Mucosa of gallbladder (tissue), 1 donor: ENCODE measurements around the gene MGST2. TPM values are rescaled to one million over a fixed set of nuclear protein-coding genes. Genes with fewer than 3 reads are reported as not detected.
"Not testable (repeated sequence)": the region's sequence is repeated elsewhere in the genome, so short reads cannot be mapped to it uniquely, and the experiment has no call there.

Experiments used
- DNase-seq: peaks from one replicate; pipeline ENCODE4 v3.0.0-alpha.2; 2020; ENCODE audit warnings: low spot score
- total RNA-seq: library from RNA; stranded (reverse); gene quantifications from one replicate; pipeline ENCODE4 v1.2.1, GENCODE V29; 2021
- donor health status: DM: no; HTN: no; CAD: no.

Gene MGST2
- 194 TPM for total RNA-seq

DNA sequence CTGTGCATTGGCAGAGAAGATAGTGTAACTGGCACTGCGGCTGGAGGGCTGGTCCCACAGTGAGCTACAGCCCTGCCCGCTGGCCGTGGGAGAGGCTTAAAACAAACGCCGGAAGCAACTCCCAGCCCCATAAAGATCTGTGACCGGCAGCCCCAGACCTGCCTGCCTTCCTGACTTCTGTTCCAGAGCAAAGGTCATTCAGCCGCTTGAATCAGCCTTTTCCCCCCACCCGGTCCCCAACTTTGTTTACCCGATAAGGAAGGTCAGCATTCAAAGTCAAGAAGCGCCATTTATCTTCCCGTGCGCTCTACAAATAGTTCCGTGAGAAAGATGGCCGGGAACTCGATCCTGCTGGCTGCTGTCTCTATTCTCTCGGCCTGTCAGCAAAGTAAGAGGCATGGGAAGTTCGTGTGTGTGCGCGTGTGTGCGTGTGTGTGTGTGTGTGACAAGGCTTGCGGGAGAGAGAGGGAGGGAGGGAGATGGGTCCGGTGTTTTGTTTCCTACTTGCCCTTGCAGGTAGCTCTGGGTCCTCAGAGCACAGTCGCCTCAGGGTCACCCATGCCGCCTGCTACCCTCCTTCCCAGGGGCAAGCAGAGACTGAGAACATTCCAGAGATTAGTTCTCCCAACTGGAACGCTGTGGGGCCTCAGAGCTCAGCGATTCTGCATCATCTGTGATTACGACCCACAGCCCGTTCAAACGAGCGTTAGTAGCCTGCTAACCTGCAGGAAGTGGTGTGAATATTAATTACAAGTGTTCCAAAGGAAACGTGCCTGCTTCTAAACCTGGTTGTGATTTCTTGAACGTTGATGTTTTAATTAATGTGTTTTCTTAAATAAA lies at the start of gene MGST2:
TSS of gene MGST2 (plus strand) at position 130 of the 840 bp plus-strand sequence. CDS start at position 331, 201 bp downstream.
- DNase-seq, result peak; percentile 89

GRCh38 chr4:139617702-139618490 lies 47.7 kb upstream of the MGST2 start:
- no peak for DNase-seq

DNA sequence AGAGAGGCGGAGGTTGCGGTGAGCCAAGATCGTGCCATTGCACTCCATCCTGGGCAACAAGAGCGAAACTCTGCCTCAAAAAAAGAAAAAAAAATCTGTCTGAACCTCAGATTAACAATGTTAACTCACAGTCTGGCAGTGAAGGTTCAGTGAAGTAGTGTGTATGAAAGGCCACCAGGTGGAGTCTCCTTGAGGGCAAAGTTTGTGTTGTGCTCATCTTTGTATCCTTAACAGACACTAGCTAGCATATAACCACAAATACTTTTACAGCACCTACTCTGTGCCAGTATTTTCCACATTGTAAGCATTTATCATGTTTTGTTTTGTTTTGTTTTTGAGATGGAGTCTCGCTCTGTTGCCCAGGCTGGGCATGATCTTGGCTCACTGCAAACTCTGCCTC lies 46.0 kb upstream of the MGST2 start:
- no peak for DNase-seq

DNA sequence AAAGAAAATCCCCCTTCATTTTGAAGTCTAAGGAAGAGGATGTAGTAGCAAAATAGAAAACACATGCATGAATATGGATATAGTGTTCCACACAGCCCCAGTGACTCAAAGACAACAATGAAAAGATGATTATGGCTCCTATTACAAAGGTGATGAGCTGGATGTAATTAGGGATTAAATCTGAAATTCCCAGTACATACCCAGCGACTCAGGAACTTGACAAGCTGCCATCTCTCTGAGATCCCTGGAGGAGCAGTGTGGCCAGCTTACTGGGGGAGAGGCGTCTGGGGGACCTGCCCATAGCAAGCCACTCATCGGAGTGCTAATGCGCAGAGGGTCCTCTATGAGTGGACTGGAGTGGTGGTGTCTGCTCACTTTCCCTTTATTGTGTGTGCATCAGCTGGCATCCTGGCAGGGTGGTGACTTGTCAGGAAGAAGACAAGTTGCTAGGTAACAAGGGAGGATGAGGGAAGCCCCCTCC lies 42.7 kb upstream of the MGST2 start:
- no peak for DNase-seq

- DNase-seq, result no peak
Measured at GRCh38 chr4:139624441-139625092, 41.1 kb upstream of the MGST2 start.

- DNase-seq, result no peak
Measured at GRCh38 chr4:139625093-139625455, 40.5 kb upstream of the MGST2 start.

DNA sequence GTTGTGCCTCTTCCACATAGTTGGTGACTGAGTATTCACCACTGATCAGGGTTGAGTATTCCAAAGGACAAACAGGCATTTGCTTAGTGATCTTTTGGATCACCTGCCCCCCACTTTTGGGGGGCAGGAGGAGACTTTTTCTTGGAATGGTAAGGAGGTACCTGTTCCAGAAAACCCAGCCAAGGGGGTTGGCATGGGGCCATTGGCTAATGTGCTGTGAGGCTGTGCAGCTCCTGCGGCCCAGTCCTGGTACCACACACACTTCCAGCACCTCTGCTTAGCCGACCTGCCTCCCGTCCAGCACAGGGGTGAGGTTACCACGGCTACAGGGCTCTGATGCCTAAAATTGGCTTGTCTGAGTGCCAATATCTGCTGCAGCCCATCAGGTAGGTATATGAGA lies 40.1 kb upstream of the MGST2 start:
- DNase-seq, result no peak

DNA sequence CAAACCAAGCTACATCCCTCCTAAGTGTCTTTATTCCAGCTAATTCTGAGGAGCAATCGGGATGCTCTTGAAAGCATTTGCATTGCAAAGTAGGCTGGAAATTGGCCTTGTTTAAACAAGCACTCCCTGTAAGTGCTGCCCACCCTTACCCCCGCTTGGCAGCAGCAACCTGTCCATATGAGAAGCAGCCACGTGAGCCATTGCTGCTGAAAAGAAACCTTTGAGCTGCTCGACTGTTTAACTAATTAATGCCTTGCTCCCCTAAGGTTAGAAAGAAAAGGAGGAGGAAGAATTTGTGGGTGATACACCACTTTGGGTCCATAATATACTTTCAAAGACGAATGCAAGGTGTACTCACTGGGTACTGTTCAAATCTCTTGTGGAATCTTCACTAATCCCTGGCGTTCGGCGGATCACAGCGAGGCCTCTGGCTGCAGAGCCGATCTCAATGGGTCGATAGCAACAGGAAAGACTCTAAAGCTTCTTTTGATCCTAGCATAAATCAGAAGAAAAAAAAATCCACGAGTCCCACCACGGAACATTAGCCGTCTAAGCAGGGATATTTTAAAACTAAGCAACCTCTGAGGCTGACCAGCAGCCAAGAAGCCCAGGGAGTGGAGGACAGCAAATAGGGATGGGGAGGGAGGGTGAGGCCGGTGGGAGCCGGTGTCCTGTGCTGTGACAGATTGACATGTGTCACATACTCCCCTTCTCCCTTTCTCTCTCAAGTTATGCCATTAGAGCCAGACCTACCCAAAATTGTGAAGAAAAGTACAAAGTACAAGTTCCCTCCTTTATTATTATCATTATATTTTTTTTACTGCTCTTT lies 37.2 kb upstream of the MGST2 start:
- no peak for DNase-seq

GRCh38 chr4:139629436-139630125 lies 36.0 kb upstream of the MGST2 start:
- no peak for DNase-seq

DNA sequence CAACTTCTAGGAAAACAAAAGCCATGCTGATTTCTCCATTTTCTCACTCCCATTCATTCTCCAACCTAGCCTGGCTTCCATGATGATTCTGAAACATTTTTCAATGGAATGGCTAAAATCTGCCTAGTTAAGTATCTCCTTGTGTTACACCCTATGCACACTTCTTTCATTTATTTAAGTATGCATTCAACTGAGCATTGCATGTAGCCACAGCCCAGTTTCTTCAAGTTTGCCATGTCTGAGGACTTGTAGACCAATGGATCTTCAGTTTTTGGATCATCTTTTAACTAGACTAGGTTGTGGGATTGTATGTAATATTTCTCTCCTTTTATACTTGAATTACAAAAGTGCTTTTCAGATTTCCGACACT lies 35.5 kb upstream of the MGST2 start:
- DNase-seq, result no peak

DNA sequence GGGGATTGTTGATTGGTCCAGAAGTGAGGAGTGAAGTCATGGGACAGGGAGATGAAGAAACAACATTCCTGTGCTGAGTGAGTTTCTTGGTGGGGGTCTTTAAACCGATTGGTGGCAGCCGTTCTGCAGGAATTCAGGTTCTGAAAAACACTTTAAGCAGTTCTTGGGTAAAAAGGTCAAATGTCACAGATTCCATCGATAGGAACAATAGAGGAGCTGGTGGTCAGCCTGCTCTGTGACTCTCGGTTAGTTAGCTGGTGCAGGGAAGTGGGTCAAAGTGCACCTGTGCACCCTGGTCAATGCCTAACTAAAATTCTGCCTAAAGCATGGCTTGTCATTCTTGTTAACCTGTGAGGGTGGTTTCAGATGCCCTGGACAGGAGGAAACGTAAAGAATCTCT lies 34.6 kb upstream of the MGST2 start:
- no peak for DNase-seq

- no peak for DNase-seq
Measured at GRCh38 chr4:139631791-139632190, 33.8 kb upstream of the MGST2 start.

DNA sequence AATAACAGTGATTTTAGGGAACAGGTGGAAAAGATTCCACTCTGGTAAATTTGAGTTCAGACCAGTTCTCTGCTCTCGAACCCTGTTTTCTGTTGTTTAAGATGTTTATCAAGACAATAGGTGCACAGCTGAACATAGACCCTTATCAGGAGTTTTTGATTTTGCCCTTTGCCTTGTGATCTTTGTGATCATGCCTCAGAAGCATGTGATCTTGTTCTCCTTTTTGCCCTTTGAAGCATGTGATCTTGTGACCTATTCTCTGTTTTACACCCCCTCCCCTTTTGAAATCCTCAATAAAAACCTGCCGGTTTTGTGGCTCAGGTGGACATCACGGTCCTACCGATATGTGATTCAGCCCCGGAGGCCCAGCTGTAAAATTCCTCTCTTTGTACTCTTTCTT lies 32.9 kb upstream of the MGST2 start:
- not testable (repeated sequence) for DNase-seq

DNA sequence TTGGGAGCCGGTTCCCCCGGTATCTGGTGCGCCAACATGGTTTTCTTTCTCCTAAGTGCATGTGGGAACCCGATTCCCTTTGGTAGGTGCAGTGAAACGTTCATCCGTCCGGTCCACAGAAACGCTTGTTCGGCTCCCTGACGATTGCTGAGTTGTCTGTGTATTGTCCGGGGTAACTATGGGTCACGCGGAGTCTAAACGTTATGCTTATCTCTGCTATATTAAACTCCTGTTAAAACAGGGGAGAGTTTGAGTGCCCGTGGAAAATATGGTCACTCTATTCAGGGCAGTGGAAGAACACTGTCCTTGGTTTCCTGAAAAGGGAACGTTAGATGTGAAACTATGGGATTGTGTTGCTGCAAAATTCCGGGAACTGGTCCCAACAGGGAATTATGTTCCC lies 32.4 kb upstream of the MGST2 start:
- no peak for DNase-seq

DNA sequence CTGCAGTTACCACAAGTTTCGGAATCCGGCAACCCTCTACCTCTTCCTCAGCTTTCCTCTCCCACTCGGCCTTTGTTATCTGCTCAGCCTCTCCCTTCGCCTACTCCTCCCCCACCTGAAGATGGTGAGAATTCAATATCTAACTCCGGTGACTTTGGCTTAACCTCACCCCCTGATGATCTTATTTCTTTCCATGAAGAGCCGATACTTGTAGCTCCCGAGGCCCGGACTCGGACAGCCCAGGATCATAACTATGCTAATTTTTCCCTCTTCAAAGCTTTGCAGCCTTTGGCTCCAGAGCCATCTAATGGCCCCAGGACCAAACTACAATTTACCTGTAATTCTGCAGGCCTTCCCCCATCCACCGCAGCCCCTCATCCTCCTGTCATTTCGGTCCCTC lies 32.0 kb upstream of the MGST2 start:
- peak; percentile 19 for DNase-seq

GRCh38 chr4:139635966-139636365 lies 29.7 kb upstream of the MGST2 start:
- DNase-seq, result no peak

DNA sequence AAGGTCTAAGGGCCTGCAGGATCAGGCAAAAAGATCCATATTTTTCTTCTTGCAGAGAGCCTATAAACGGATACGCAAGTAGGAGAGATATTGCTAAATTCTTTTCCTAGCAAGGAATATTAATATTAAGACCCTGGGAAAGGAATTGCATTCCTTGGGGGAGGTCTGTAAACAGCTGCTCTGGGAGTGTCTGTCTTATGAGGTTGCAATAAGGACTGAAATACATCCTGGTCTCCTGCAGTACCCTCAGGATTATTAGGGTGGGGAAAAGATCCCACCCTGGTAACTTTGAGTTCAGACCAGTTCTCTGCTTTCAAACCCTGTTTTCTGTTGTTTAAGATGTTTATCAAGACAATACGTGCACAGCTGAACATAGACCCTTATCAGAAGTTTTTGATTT lies 27.3 kb upstream of the MGST2 start:
- not testable (repeated sequence) for DNase-seq

- no peak for DNase-seq
Measured at GRCh38 chr4:139639654-139640053, 26.0 kb upstream of the MGST2 start.

GRCh38 chr4:139641218-139641617 lies 24.4 kb upstream of the MGST2 start:
- DNase-seq, result no peak

DNA sequence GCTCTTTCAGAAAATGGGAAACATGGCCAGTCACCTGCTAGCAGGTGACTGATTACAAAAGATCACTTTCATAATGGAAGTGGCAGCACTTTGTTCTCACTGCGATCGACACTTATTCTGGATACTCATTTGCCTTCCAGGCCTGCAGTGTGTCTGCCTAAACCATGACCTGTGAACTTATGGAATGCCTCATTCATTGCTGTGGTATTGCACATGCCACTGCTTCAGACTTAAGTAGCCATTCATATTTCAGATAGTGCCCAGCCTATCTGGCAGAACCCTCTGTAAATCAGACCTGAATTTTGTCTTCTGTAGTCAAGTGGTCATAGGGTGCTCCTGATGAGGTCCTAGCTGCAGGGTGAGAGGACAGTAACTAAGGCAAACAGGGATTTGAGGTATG lies 23.3 kb upstream of the MGST2 start:
- DNase-seq, result no peak
